Liver (tissue), 9 donors: ENCODE data around the gene NXPH4. TPM values are rescaled to one million over a fixed set of nuclear protein-coding genes. Genes with fewer than 3 reads are reported as not detected.

ENCODE experiments used
- DNase-seq: peaks from one replicate; pipeline ENCODE4 v3.0.0-alpha.2; 2017; ENCODE audit warnings: low spot score
- H3K27ac ChIP-seq, 2 donors: one replicate each; pipeline ENCODE4 v1.7.0; 2013; ENCODE audit warnings: inconsistent platforms in 2 of 2, low read length in 2 of 2, control low read depth in 1 of 2, low read depth in 1 of 2, mild to moderate bottlenecking in 1 of 2
- H3K27me3 ChIP-seq, 4 donors: one replicate each; pipeline versions ENCODE4 v1.6.1 to v1.7.0; 2013; ENCODE audit warnings: low read length in 3 of 4, inconsistent platforms in 1 of 4, mild to moderate bottlenecking in 1 of 4, moderate library complexity in 1 of 4; ENCODE audit not compliant: control insufficient read depth in 4 of 4, insufficient read depth in 4 of 4
- H3K36me3 ChIP-seq, 4 donors: one replicate each; pipeline versions ENCODE4 v1.6.1 to v1.7.0; 2013; ENCODE audit warnings: low read length in 3 of 4, mild to moderate bottlenecking in 3 of 4, low read depth in 1 of 4, moderate library complexity in 1 of 4; ENCODE audit not compliant: control insufficient read depth in 4 of 4, insufficient read depth in 3 of 4
- H3K4me1 ChIP-seq, 4 donors: one replicate each; pipeline versions ENCODE4 v1.6.1 to v1.7.0; 2013; ENCODE audit warnings: low read length in 3 of 4, mild to moderate bottlenecking in 3 of 4, moderate library complexity in 1 of 4; ENCODE audit not compliant: control insufficient read depth in 4 of 4, insufficient read depth in 4 of 4
- H3K4me3 ChIP-seq, 3 donors: one replicate each; pipeline versions ENCODE4 v1.6.1 to v1.7.0; 2013; ENCODE audit warnings: low read length in 3 of 3, control low read depth in 1 of 3, low read depth in 1 of 3, mild to moderate bottlenecking in 1 of 3
- H3K9ac ChIP-seq, 2 donors: one replicate each; pipeline ENCODE4 v1.7.0; 2013; ENCODE audit warnings: low read length in 2 of 2, mild to moderate bottlenecking in 2 of 2, moderate library complexity in 2 of 2, control low read depth in 1 of 2, low read depth in 1 of 2
- H3K9me3 ChIP-seq, 4 donors: one replicate each; pipeline versions ENCODE4 v1.6.1 to v1.7.0; 2013; ENCODE audit warnings: low read length in 3 of 4; ENCODE audit not compliant: control insufficient read depth in 4 of 4
- ATF3 ChIP-seq: IDR thresholded peaks from 2 replicates; pipeline ENCODE4 v1.6.1; 2016; ENCODE audit warnings: antibody characterized with exemption
- CTCF ChIP-seq: fragments of 150-350 bp; IDR thresholded peaks from 2 replicates; pipeline ENCODE4 v1.5.1; 2017; ENCODE audit warnings: improper control_type of control experiment, low read depth, low read length; ENCODE audit not compliant: missing input control
- EGR1 ChIP-seq, 2 donors: IDR thresholded peaks; 2 replicates each; pipeline ENCODE4 v1.6.1; 2016 to 2018; ENCODE audit warnings: antibody characterized with exemption in 2 of 2, low read depth in 2 of 2
- FOXA1 ChIP-seq: IDR thresholded peaks from 2 replicates; pipeline ENCODE4 v1.6.1; 2016; ENCODE audit warnings: antibody characterized with exemption
- FOXA2 ChIP-seq: IDR thresholded peaks from 2 replicates; pipeline ENCODE4 v1.6.1; 2016; ENCODE audit warnings: antibody characterized with exemption
- GABPA ChIP-seq, 2 donors: IDR thresholded peaks in 1 of 2; conservative IDR thresholded peaks in 1 of 2; 2 replicates each; pipeline ENCODE4 v1.6.1; 2016; ENCODE audit warnings: antibody characterized with exemption in 2 of 2, mild to moderate bottlenecking in 1 of 2, moderate library complexity in 1 of 2
- HNF4A ChIP-seq, 2 donors: conservative IDR thresholded peaks; 2 replicates each; pipeline ENCODE4 v1.6.1; 2016; ENCODE audit warnings: antibody characterized with exemption in 2 of 2, mild to moderate bottlenecking in 2 of 2
- HNF4G ChIP-seq: IDR thresholded peaks from 2 replicates; pipeline ENCODE4 v1.6.1; 2016; ENCODE audit warnings: antibody characterized with exemption
- JUND ChIP-seq, 2 donors: IDR thresholded peaks; 2 replicates each; pipeline ENCODE4 v1.6.1; 2016; ENCODE audit warnings: antibody characterized with exemption in 2 of 2
- MAX ChIP-seq: IDR thresholded peaks from 2 replicates; pipeline ENCODE4 v1.6.1; 2016; ENCODE audit warnings: antibody characterized with exemption
- NR2F2 ChIP-seq: IDR thresholded peaks from 2 replicates; pipeline ENCODE4 v1.6.1; 2016; ENCODE audit warnings: antibody characterized with exemption
- RAD21 ChIP-seq, 2 donors: IDR thresholded peaks; 2 replicates each; pipeline ENCODE4 v1.6.1; 2016; ENCODE audit warnings: antibody characterized with exemption in 2 of 2, mild to moderate bottlenecking in 2 of 2
- REST ChIP-seq: IDR thresholded peaks from 2 replicates; pipeline ENCODE4 v1.6.1; 2016; ENCODE audit warnings: antibody characterized with exemption, mild to moderate bottlenecking
- RXRA ChIP-seq, 2 donors: IDR thresholded peaks; 2 replicates each; pipeline ENCODE4 v1.6.1; 2017 to 2018; ENCODE audit warnings: antibody characterized with exemption in 2 of 2, mild to moderate bottlenecking in 1 of 2
- SP1 ChIP-seq: IDR thresholded peaks from 2 replicates; pipeline ENCODE4 v1.6.1; 2018; ENCODE audit warnings: antibody characterized with exemption, mild to moderate bottlenecking
- TAF1 ChIP-seq: conservative IDR thresholded peaks from 2 replicates; pipeline ENCODE4 v1.6.1; 2016; ENCODE audit warnings: antibody characterized with exemption, mild to moderate bottlenecking
- YY1 ChIP-seq: IDR thresholded peaks from 2 replicates; pipeline ENCODE4 v1.6.1; 2016; ENCODE audit warnings: antibody characterized with exemption, mild to moderate bottlenecking
- ZBTB33 ChIP-seq: IDR thresholded peaks from 2 replicates; pipeline ENCODE4 v1.6.1; 2016; ENCODE audit warnings: antibody characterized with exemption
- WGBS: extraction: QIAGEN DNeasy Blood & Tissue Kit; methylation state at CpG from one replicate; pipeline ENCODE4 v1.1.7; 2013; 5-methylcytosine and 5-hydroxymethylcytosine counted together
- polyA plus RNA-seq, 2 donors: library from polyadenylated mRNA; stranded (reverse) in 1 of 2; unstranded in 1 of 2; fragments of 200-250 nt in 1 of 2; fragments of >200 nt in 1 of 2; fragmentation: Nextera tagmentation in 1 of 2; extraction: Ambion mirVana in 1 of 2; gene quantifications; one replicate each; pipeline versions ENCODE4 v1.2.1 to v1.2.3, GENCODE V29; 2013 to 2015
- total RNA-seq, 2 donors: library from RNA; depleted of rRNA; stranded (reverse); fragments of >200 nt; gene quantifications; one replicate each; pipeline ENCODE4 v1.2.3, GENCODE V29; 2014
- donor health status: healthy.
- donor health status: healthy.
- donor health status: healthy.
- donor health status: healthy.
- donor health status: healthy.

The NXPH4 gene
- total and polyA plus RNA-seq, 4 donors: 0.15 TPM; not detected in 3

GRCh38 chr12:57244312-57244696 lies 27.7 kb downstream of the NXPH4 start:
- Histone ChIP-seq H3K36me3 (no peaks in the 10 kb centered on the region), H3K9ac (no peak overlapping the region), H3K4me1 (peaks cover 12 to 42% (median 27%) of the 10 kb centered on the region in 4 donors), H3K4me3 (no peak overlapping the region), H3K27ac (no peak overlapping the region), H3K27me3 (peaks cover 0 to 11% (median 0%) of the 10 kb centered on the region in 4 donors), H3K9me3 (no peaks in the 10 kb centered on the region)
- 86% methylated on average over 6 of the region's 6 CpGs for WGBS
- TF ChIP-seq MAX: no peak
- TF ChIP-seq YY1: no peak
- no peak for TF ChIP-seq TAF1
- no peak for TF ChIP-seq REST
- TF ChIP-seq FOXA2: no peak
- no peak for TF ChIP-seq RAD21 (IDR thresholded peaks at IDR 0.05)
- no peak for TF ChIP-seq HNF4A (conservative IDR thresholded peaks at IDR 0.05)
- no peak for TF ChIP-seq EGR1 (IDR thresholded peaks at IDR 0.05; ENCODE audit: low read depth in 2 of 2)
- TF ChIP-seq SP1: no peak
- no peak for TF ChIP-seq CTCF
- TF ChIP-seq GABPA (IDR thresholded peaks at IDR 0.05 in 1 of 2, conservative IDR thresholded peaks at IDR 0.05 in 1 of 2): no peak
- TF ChIP-seq JUND (IDR thresholded peaks at IDR 0.05): no peak
- no peak for TF ChIP-seq NR2F2
- TF ChIP-seq ATF3: no peak
- no peak for TF ChIP-seq HNF4G
- TF ChIP-seq ZBTB33: no peak
- no peak for TF ChIP-seq RXRA (IDR thresholded peaks at IDR 0.05)
- DNase-seq: no peak

GRCh38 chr12:57247041-57247440 lies 30.4 kb downstream of the NXPH4 start:
- Histone ChIP-seq H3K9ac (no peak overlapping the region), H3K4me1 (peaks cover 4 to 29% (median 15%) of the 10 kb centered on the region in 4 donors), H3K36me3 (no peaks in the 10 kb centered on the region), H3K27ac (no peak overlapping the region), H3K27me3 (peaks cover 0 to 2% (median 0%) of the 10 kb centered on the region in 4 donors), H3K4me3 (no peak overlapping the region), H3K9me3 (no peaks in the 10 kb centered on the region)
- 96% methylated on average over 1 of the region's 1 CpG for WGBS
- no peak for DNase-seq
- TF ChIP-seq ATF3 (no peak), REST (no peak), MAX (no peak), ZBTB33 (no peak), RAD21 (IDR thresholded peaks at IDR 0.05) (no peak), EGR1 (IDR thresholded peaks at IDR 0.05; ENCODE audit: low read depth in 2 of 2) (no peak), TAF1 (no peak), FOXA1 (no peak), GABPA (IDR thresholded peaks at IDR 0.05 in 1 of 2, conservative IDR thresholded peaks at IDR 0.05 in 1 of 2) (no peak)
